HepG2 (cell line): Measurements from ENCODE around the gene TMPO. TPM values are rescaled to one million over a fixed set of nuclear protein-coding genes. Genes with fewer than 3 reads are reported as not detected.
A peak's percentile ranks its signal among the peaks of the same experiment; 100 is the strongest.

Experiments used
- DR1 ChIP-seq: sonication (generic); formaldehyde crosslinking; IDR thresholded peaks from 2 replicates; pipeline ENCODE4 v1.8.0; 2021; ENCODE audit warnings: mild to moderate bottlenecking, missing genetic modification reagents, inconsistent platforms
- ESRRA ChIP-seq: sonication (generic); formaldehyde crosslinking; IDR thresholded peaks from 2 replicates; pipeline ENCODE4 v1.5.1; 2020; ENCODE audit warnings: mild to moderate bottlenecking, low read depth, missing genetic modification reagents
- KDM3A ChIP-seq: IDR thresholded peaks from 2 replicates; pipeline ENCODE4 v1.6.1; 2018; ENCODE audit warnings: low read depth, missing compliant biosample characterization
- NAIF1 ChIP-seq: sonication (generic); formaldehyde crosslinking; IDR thresholded peaks from 2 replicates; pipeline ENCODE4 v1.5.0; 2020; ENCODE audit warnings: mild to moderate bottlenecking, missing genetic modification reagents, borderline replicate concordance
- SNAPC5 ChIP-seq: sonication (generic); formaldehyde crosslinking; IDR thresholded peaks from 2 replicates; pipeline ENCODE4 v1.8.1; 2023; ENCODE audit warnings: mild to moderate bottlenecking, missing genetic modification reagents, borderline replicate concordance
- THAP9 ChIP-seq: sonication (generic); formaldehyde crosslinking; IDR thresholded peaks from 2 replicates; pipeline ENCODE4; 2020; ENCODE audit warnings: missing genetic modification reagents, mild to moderate bottlenecking, borderline replicate concordance
- ZNF101 ChIP-seq: sonication (generic); formaldehyde crosslinking; IDR thresholded peaks from 2 replicates; pipeline ENCODE4 v1.4.0; 2020; ENCODE audit warnings: mild to moderate bottlenecking, low read depth, missing genetic modification reagents, borderline replicate concordance
- ZNF343 ChIP-seq: sonication (generic); formaldehyde crosslinking; IDR thresholded peaks from 2 replicates; pipeline ENCODE4 v1.4.0; 2020; ENCODE audit warnings: mild to moderate bottlenecking, missing genetic modification reagents
- ZNF572 ChIP-seq: sonication (generic); formaldehyde crosslinking; IDR thresholded peaks from 2 replicates; pipeline ENCODE4 v1.5.1; 2020; ENCODE audit warnings: mild to moderate bottlenecking, missing genetic modification reagents
- polyA plus RNA-seq, 8 experiments: library from polyadenylated mRNA; depleted of rRNA in 3 of 8; stranded (reverse) in 7 of 8; unstranded in 1 of 8; fragments of >200 nt; fragmentation: Illumina TruSeq in 4 of 8; extraction: Trizol in 4 of 8; gene quantifications; 2 replicates each; pipeline versions ENCODE4 v1.2.1 to v1.2.3, GENCODE V29; 2011 to 2016; ENCODE audit warnings: low read depth in 4 of 8, missing spikeins in 1 of 8, mixed read lengths in 1 of 8; ENCODE audit not compliant: insufficient read depth in 1 of 8
- total RNA-seq, 5 experiments: library from RNA; depleted of rRNA; stranded (reverse); fragments of >200 nt; fragmentation: Illumina TruSeq; extraction: Trizol; gene quantifications; 2 replicates each; pipeline ENCODE4 v1.2.3, GENCODE V29; 2016; ENCODE audit warnings: low read depth in 1 of 5

TMPO gene
- total and polyA plus RNA-seq, 2 of the 13 experiments (the other 11 are each of a cell fraction or from before 2014, with no cell fraction given): 24.2 to 167 TPM

GRCh38 chr12:98594050-98594835 lies 78.9 kb downstream of the TMPO start (continued):
- TF ChIP-seq THAP9 (CRISPR knock-in tag) (no peak), SNAPC5 (CRISPR knock-in tag) (no peak), ZNF572 (CRISPR knock-in tag) (0 out of 2 replicates have a peak, but pooled peaks have one; percentile 25), DR1 (CRISPR knock-in tag) (no peak), ZNF101 (CRISPR knock-in tag) (no peak), ZNF343 (CRISPR knock-in tag) (no peak), KDM3A (CRISPR knock-in tag) (no peak), ESRRA (CRISPR knock-in tag) (0 out of 2 replicates have a peak, but pooled peaks have one; percentile 5), NAIF1 (CRISPR knock-in tag) (no peak)
- TF ChIP-seq, all 625 proteins: peak for 49
